ENCODE results near the gene TMEM115. TPM values are rescaled to one million over a fixed set of nuclear protein-coding genes. Genes with fewer than 3 reads are reported as not detected.

Gene TMEM115
- total and polyA plus RNA-seq, 10 of the 15 experiments (the other 5 are each of a cell fraction or from before 2014, with no cell fraction given): 1.9 to 18.7 (median 13.2) TPM

- H3K4me1 ChIP-seq (ENCODE audit: control insufficient read depth, insufficient read depth, low read length): peaks cover 22% of the 10 kb centered on the region
- H3K36me3 ChIP-seq (ENCODE audit: control insufficient read depth in 2 of 2, insufficient read depth in 2 of 2, low read length in 1 of 2): peaks cover 8 to 16% of the 10 kb centered on the region in 2 experiments; a peak in 2 of 4 replicates
- no peaks in the 10 kb centered on the region for H3K27me3 ChIP-seq (replicated peaks in 1 of 2; ENCODE audit: control insufficient read depth in 2 of 2, insufficient read depth in 2 of 2, low read length in 1 of 2)
- 1% methylated on average over 64 of the region's 64 CpGs for WGBS (ENCODE audit: insufficient coverage, insufficient replicate concordance, low lambda C conversion rate, missing lambda C conversion rate)
- FAIRE-seq (peak; percentile 80), DNase-seq (ENCODE audit: low read depth, low spot score) (peak; percentile 89), ATAC-seq (peak; percentile 95)
- H3K4me2 ChIP-seq (ENCODE audit: control insufficient read depth, insufficient read depth): peak within 1 kb of the TSS; percentile 99
- peak within 1 kb of the TSS; percentile 99 for H2AFZ ChIP-seq (ENCODE audit: control insufficient read depth, low read depth, low read length)
- ChIA-PET RAD21 (ENCODE audit: unreplicated experiment) (interaction anchor here (0.8 to 2.8 kb wide), 7 partner anchors 10 to 266 kb away, joined by 3 to 16 read pairs (median 5); partner anchors contain the start of genes CISH, HYAL3, MAPKAPK3 and NAA80), SMC1A (ENCODE audit: uncharacterized antibody, unreplicated experiment) (interaction anchor here (0.8 to 1.8 kb wide), 5 partner anchors 9 to 222 kb away, joined by 3 to 8 read pairs (median 3); partner anchors contain the start of genes RASSF1 and TMEM115), CTCF (interaction anchor here (0.8 to 5.4 kb wide), 10 partner anchors 12 to 1038 kb away, joined by 3 to 65 read pairs (median 3); partner anchors contain the start of genes CISH and RASSF1), POLR2A (interaction anchor here (0.6 to 4.3 kb wide), 12 partner anchors 10 to 219 kb away, joined by 3 to 84 read pairs (median 4); partner anchors contain the start of genes C3orf18, HEMK1, HYAL3 and IFRD2)
- in situ Hi-C loops (cut with MboI) (loop anchor here (10.0 kb wide), 1 partner anchor 1034 kb away; the partner anchor contains the start of gene MANF), intact Hi-C loops (cut with micrococcal nuclease; ENCODE audit: unreplicated experiment) (loop anchor here (1.0 kb wide), 1 partner anchor 9 kb away; the partner anchor contains the start of gene TMEM115)
- peaks cover 20% of the 10 kb centered on the region for H3K79me2 ChIP-seq (ENCODE audit: control insufficient read depth, insufficient read depth, low read length)
- peak within 1 kb of the TSS; percentile 73 for H3K9ac ChIP-seq (ENCODE audit: control insufficient read depth, insufficient read depth, low read length)
- BruUV-seq (replicated peaks): TSS peak; percentile 69
- H3K27ac ChIP-seq (ENCODE audit: control insufficient read depth, insufficient read depth): peak within 1 kb of the TSS; percentile 86
- H4K20me1 ChIP-seq (ENCODE audit: control insufficient read depth, insufficient read depth): no peaks in the 10 kb centered on the region
- peak within 1 kb of the TSS; percentile 83 for H3K4me3 ChIP-seq
- no peaks in the 10 kb centered on the region for H3K9me3 ChIP-seq (replicated peaks; ENCODE audit: control insufficient read depth, insufficient read depth, low read length)
- TF ChIP-seq POLR2AphosphoS2 (IDR thresholded peaks at IDR 0.05; ENCODE audit: low read depth, low read length): peak; percentile 92
- TF ChIP-seq WRNIP1 (IDR thresholded peaks at IDR 0.05; ENCODE audit: borderline replicate concordance, low read depth, low read length): no peak
- TF ChIP-seq MTA3 (IDR thresholded peaks at IDR 0.05; ENCODE audit: borderline replicate concordance, low read length): no peak
- TF ChIP-seq TCF7 (IDR thresholded peaks at IDR 0.05; ENCODE audit: borderline replicate concordance): no peak
- no peak for TF ChIP-seq CHD4 (IDR thresholded peaks at IDR 0.05)
- peak; percentile 73 for TF ChIP-seq NKRF (conservative IDR thresholded peaks at IDR 0.05)
- peak; percentile 99 for TF ChIP-seq ZNF687 (IDR thresholded peaks at IDR 0.05)
- no peak for TF ChIP-seq CTCF (IDR thresholded peaks at IDR 0.05 in 2 of 3, conservative IDR thresholded peaks at IDR 0.05 in 1 of 3; ENCODE audit: control insufficient read depth in 2 of 3, extremely low read depth in 1 of 3, insufficient read depth in 1 of 3, low read depth in 3 of 3, low read length in 3 of 3)
- no peak for TF ChIP-seq RBBP5 (conservative IDR thresholded peaks at IDR 0.05)
- no peak for TF ChIP-seq KLF5 (IDR thresholded peaks at IDR 0.05; ENCODE audit: partially characterized antibody)
- TF ChIP-seq ZNF274 (IDR thresholded peaks at IDR 0.05; ENCODE audit: insufficient read depth, insufficient read length): no peak
These were observed 8.6 kb downstream of the TMEM115 start, which contains the start of the genes CYB561D2 and NPRL2 for GRCh38 chr3:50350527-50351322. Gene CYB561D2 (plus strand): TSS chr3:50350862. CDS start chr3:50351434, 572 bp downstream. Gene NPRL2 (minus strand): TSS chr3:50350775. CDS start chr3:50350652, 123 bp downstream.
